ENCODE measurements around the gene MT1A. TPM values are rescaled to one million over a fixed set of nuclear protein-coding genes. Genes with fewer than 3 reads are reported as not detected.

The MT1A gene
- total and polyA plus RNA-seq, 2 of the 8 experiments (the other 6 are each of a cell fraction or from before 2014, with no cell fraction given): not detected

DNA sequence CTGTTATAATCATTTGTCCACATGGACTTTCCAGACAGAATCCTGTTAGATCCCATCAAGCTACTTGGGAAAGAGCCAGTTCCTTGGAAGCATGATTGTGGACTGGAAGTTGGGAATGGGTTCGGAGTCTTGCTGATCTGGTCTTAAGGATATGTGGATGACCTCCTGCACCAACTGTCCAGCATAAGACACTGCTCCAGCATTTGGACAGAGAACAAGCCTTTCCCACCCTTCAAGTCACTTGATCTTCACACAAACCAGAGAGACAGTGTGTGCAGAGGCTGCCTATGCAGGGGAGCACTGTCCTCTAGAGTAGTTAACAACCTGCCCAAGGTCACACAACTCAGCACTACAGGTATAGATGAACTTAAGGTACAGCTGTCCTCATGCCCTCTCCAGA, 7.4 kb downstream of the MT1A start:
- Histone ChIP-seq H3K9me3 (ENCODE audit: insufficient read depth in 2 of 2, low read depth in 1 of 2, low read length in 1 of 2) (no peaks in the 10 kb centered on the region), H3K18ac (ENCODE audit: extremely low read depth, low read length) (no peak overlapping the region), H3K9ac (replicated peaks in 1 of 4; ENCODE audit: extremely low read depth in 1 of 4, low read depth in 3 of 4, low read length in 3 of 4) (no peak overlapping the region), H3K27ac (ENCODE audit: low read depth, low read length) (no peak overlapping the region), H3K14ac (ENCODE audit: insufficient read length) (no peak overlapping the region), H3K56ac (replicated peaks; ENCODE audit: insufficient read length, low read depth, low read length) (no peak overlapping the region), H3K4me2 (ENCODE audit: insufficient read depth in 1 of 2, low read depth in 2 of 2, low read length in 2 of 2) (no peak overlapping the region), H2BK15ac (ENCODE audit: low read length) (no peak overlapping the region), H3K4ac (replicated peaks; ENCODE audit: insufficient read length, low read depth, low read length) (no peak overlapping the region), H2BK20ac (ENCODE audit: low read length) (no peak overlapping the region), H3K79me2 (ENCODE audit: control insufficient read depth in 1 of 2, insufficient read depth in 2 of 2, low read length in 2 of 2) (no peaks in the 10 kb centered on the region), H3K27me3 (replicated peaks in 1 of 4; ENCODE audit: control insufficient read depth in 3 of 4, extremely low read depth in 1 of 4, insufficient read depth in 3 of 4, low read length in 3 of 4) (peaks cover 71 to 92% (median 89%) of the 10 kb centered on the region in 4 experiments), H2AFZ (ENCODE audit: low read length) (no peak overlapping the region), H3K79me1 (ENCODE audit: low read depth, low read length) (no peaks in the 10 kb centered on the region), H2BK5ac (ENCODE audit: low read depth, low read length) (no peak overlapping the region), H3K36me3 (ENCODE audit: control insufficient read depth in 2 of 4, insufficient read depth in 4 of 4, low read length in 3 of 4) (no peaks in the 10 kb centered on the region), H2BK120ac (replicated peaks; ENCODE audit: low read depth, low read length) (no peak overlapping the region), H4K91ac (replicated peaks; ENCODE audit: insufficient read length, low read length) (no peak overlapping the region), H3K23me2 (ENCODE audit: low read depth, low read length) (peaks cover 4% of the 10 kb centered on the region; the same call in 1 of the 2 replicates), H3K4me1 (replicated peaks in 1 of 4; ENCODE audit: control insufficient read depth in 3 of 4, insufficient read depth in 4 of 4, low read length in 3 of 4) (peaks cover 0 to 18% (median 7%) of the 10 kb centered on the region in 4 experiments; a peak in 6 of 7 replicates), H2BK12ac (ENCODE audit: low read depth, low read length) (no peak overlapping the region), H3K4me3 (ENCODE audit: extremely low read depth in 1 of 4, insufficient read depth in 2 of 4, low read depth in 3 of 4, low read length in 4 of 4) (no peak overlapping the region), H2AK5ac (ENCODE audit: low read depth, low read length) (no peak overlapping the region), H3K23ac (ENCODE audit: insufficient read length) (no peak overlapping the region), H4K8ac (ENCODE audit: extremely low read depth, insufficient read depth, low read length) (no peak overlapping the region), H4K5ac (ENCODE audit: insufficient read length, low read depth, low read length) (no peak overlapping the region), H4K20me1 (replicated peaks in 1 of 2; ENCODE audit: control insufficient read depth in 1 of 2, insufficient read depth in 2 of 2, low read length in 2 of 2) (peaks cover 4 to 16% of the 10 kb centered on the region in 2 experiments)
- WGBS, 2 experiments (ENCODE audit: extremely low coverage in 1 of 2, insufficient coverage in 1 of 2, insufficient read length in 1 of 2, insufficient replicate concordance in 2 of 2, low coverage in 1 of 2, low lambda C conversion rate in 2 of 2, missing lambda C conversion rate in 1 of 2): 0% methylated on average over 1 of the region's 1 CpG; no CpG with 5 or more reads in 1 of the 2 experiments
- FAIRE-seq (no peak), DNase-seq (ENCODE audit: low read depth in 1 of 2, low spot score in 2 of 2) (no peak)
- ChIA-PET POLR2A (ENCODE audit: partially characterized antibody) (interaction anchor here (0.8 to 1.1 kb wide), 2 partner anchors 13 to 19 kb away, joined by 3 read pairs; no protein-coding TSS in a partner anchor), CTCF (ENCODE audit: partially characterized antibody) (interaction anchor here (0.6 to 3.3 kb wide), 4 partner anchors 10 to 52 kb away, joined by 3 to 13 read pairs (median 4); no protein-coding TSS in a partner anchor)
- peak; percentile 65; the same call in 1 of the 2 replicates for TF ChIP-seq SUZ12 (IDR thresholded peaks at IDR 0.05; ENCODE audit: low read length)
- TF ChIP-seq EZH2 (IDR thresholded peaks at IDR 0.05; ENCODE audit: low read depth, low read length, severe bottlenecking): peak; percentile 30
- no peak for TF ChIP-seq SIX5 (IDR thresholded peaks at IDR 0.05; ENCODE audit: low read depth, low read length)
- no peak for TF ChIP-seq TEAD4 (IDR thresholded peaks at IDR 0.05; ENCODE audit: low read depth, low read length)

Measured in H1 (cell line).